SH-SY5Y (cell line): ENCODE data around the gene TSPAN17.

Experiments
- GATA2 ChIP-seq: IDR thresholded peaks from 2 replicates; pipeline ENCODE4 v1.6.1; 2011; ENCODE audit warnings: mild to moderate bottlenecking, low read depth, low read length
- GATA3 ChIP-seq: IDR thresholded peaks from 2 replicates; pipeline ENCODE4 v1.6.1; 2011; ENCODE audit warnings: low read depth, mild to moderate bottlenecking, low read length, moderate library complexity

TSPAN17 gene

GRCh38 chr5:176614805-176615478, 32.3 kb upstream of the TSPAN17 start:
- TF ChIP-seq GATA3 (no peak), GATA2 (no peak)

GRCh38 chr5:176616511-176616910, 30.8 kb upstream of the TSPAN17 start:
- no peak for TF ChIP-seq GATA2
- no peak for TF ChIP-seq GATA3

GRCh38 chr5:176618783-176619182, 28.5 kb upstream of the TSPAN17 start:
- TF ChIP-seq GATA2 (no peak), GATA3 (no peak)

- peak; percentile 85 for TF ChIP-seq GATA2
- TF ChIP-seq GATA3 = no peak
These were observed 28.1 kb upstream of the TSPAN17 start for GRCh38 chr5:176619203-176619568.

- TF ChIP-seq GATA3 (no peak), GATA2 (no peak)
These were observed 27.5 kb upstream of the TSPAN17 start for GRCh38 chr5:176619569-176620332.

- TF ChIP-seq GATA2 (no peak), GATA3 (no peak)
These were observed 26.8 kb upstream of the TSPAN17 start for GRCh38 chr5:176620333-176620981.

- TF ChIP-seq GATA2 = no peak
- no peak for TF ChIP-seq GATA3
These were observed 25.6 kb upstream of the TSPAN17 start for GRCh38 chr5:176621661-176622079.

- TF ChIP-seq GATA2 (no peak), GATA3 (no peak)
These were observed 23.1 kb upstream of the TSPAN17 start for GRCh38 chr5:176624142-176624541.

- TF ChIP-seq GATA3 (no peak), GATA2 (no peak)
These were observed 22.3 kb upstream of the TSPAN17 start for GRCh38 chr5:176624938-176625337.

- TF ChIP-seq GATA3 (no peak), GATA2 (no peak)
These were observed 21.8 kb upstream of the TSPAN17 start for GRCh38 chr5:176625512-176625911.

GRCh38 chr5:176625966-176626875, 21.1 kb upstream of the TSPAN17 start:
- TF ChIP-seq GATA2 (no peak), GATA3 (no peak)

- no peak for TF ChIP-seq GATA3
- no peak for TF ChIP-seq GATA2
These were observed 20.4 kb upstream of the TSPAN17 start for GRCh38 chr5:176626876-176627236.

GRCh38 chr5:176627582-176627981, 19.7 kb upstream of the TSPAN17 start:
- TF ChIP-seq GATA3 (no peak), GATA2 (no peak)

GRCh38 chr5:176628406-176629228, 18.7 kb upstream of the TSPAN17 start:
- TF ChIP-seq GATA2 (no peak), GATA3 (no peak)
